GM23338 (cell line): ENCODE measurements around the gene KIF25. TPM values are rescaled to one million over a fixed set of nuclear protein-coding genes. Genes with fewer than 3 reads are reported as not detected.

Experiments
- ATAC-seq: fragments of 200-7000 bp; cut with Tn5 transposase; 3 replicates; pipeline ENCODE4 v1.9.1; 2020
- DNase-seq: peaks from one replicate; pipeline ENCODE4 v3.0.0-alpha.2; 2015; ENCODE audit warnings: low spot score
- H2AFZ ChIP-seq: fragments of 200-600 bp; sonication (generic); 2 replicates; pipeline ENCODE4 v1.8.0; 2016; ENCODE audit warnings: antibody characterized with exemption, mild to moderate bottlenecking, moderate library complexity
- H3F3A ChIP-seq: fragments of 200-600 bp; sonication (generic); replicated peaks from 2 replicates; pipeline ENCODE4 v1.8.0; 2017; ENCODE audit warnings: antibody characterized with exemption, mixed run types, low read depth
- H3K27ac ChIP-seq: fragments of 200-600 bp; sonication (generic); 2 replicates; pipeline ENCODE4 v1.6.1; 2016; ENCODE audit warnings: low read depth
- H3K27me3 ChIP-seq: fragments of 200-600 bp; sonication (generic); 2 replicates; pipeline ENCODE4 v1.8.0; 2016; ENCODE audit warnings: mild to moderate bottlenecking, mixed run types, moderate library complexity; ENCODE audit not compliant: insufficient read depth
- H3K36me3 ChIP-seq: fragments of 200-600 bp; sonication (generic); 2 replicates; pipeline ENCODE4 v1.8.0; 2016; ENCODE audit warnings: mild to moderate bottlenecking; ENCODE audit not compliant: insufficient read depth
- H3K4me1 ChIP-seq: fragments of 200-600 bp; sonication (generic); 2 replicates; pipeline ENCODE4 v1.8.0; 2016; ENCODE audit warnings: mild to moderate bottlenecking, moderate library complexity; ENCODE audit not compliant: insufficient read depth
- H3K4me2 ChIP-seq: fragments of 200-600 bp; sonication (generic); 2 replicates; pipeline ENCODE4 v1.7.1; 2017; ENCODE audit warnings: mixed run types
- H3K4me3 ChIP-seq: fragments of 200-600 bp; sonication (generic); 2 replicates; pipeline ENCODE4 v1.6.1; 2016; ENCODE audit warnings: mixed run types
- H3K79me2 ChIP-seq: fragments of 200-600 bp; sonication (generic); replicated peaks from 2 replicates; pipeline ENCODE4 v1.8.0; 2017; ENCODE audit warnings: mild to moderate bottlenecking; ENCODE audit not compliant: insufficient read depth
- H3K9me2 ChIP-seq: fragments of 200-600 bp; sonication (generic); 2 replicates; pipeline ENCODE4 v1.8.0; 2017; ENCODE audit not compliant: insufficient read depth
- H4K20me1 ChIP-seq: fragments of 200-600 bp; sonication (generic); replicated peaks from 2 replicates; pipeline ENCODE4 v1.8.0; 2017; ENCODE audit warnings: mild to moderate bottlenecking; ENCODE audit not compliant: insufficient read depth
- H3K27ac Mint-ChIP-seq: 2 replicates; pipeline ENCODE4 v1.8.0; 2020; ENCODE audit warnings: inconsistent platforms, mild to moderate bottlenecking, moderate library complexity, mixed read lengths
- H3K27me3 Mint-ChIP-seq: 3 replicates; pipeline ENCODE4 v1.8.0; 2022; ENCODE audit warnings: low read depth, mild to moderate bottlenecking, moderate library complexity, mixed read lengths, inconsistent platforms; ENCODE audit not compliant: insufficient read depth, poor library complexity
- H3K36me3 Mint-ChIP-seq: 3 replicates; pipeline ENCODE4 v1.8.0; 2021; ENCODE audit warnings: low read depth, mild to moderate bottlenecking, inconsistent platforms, moderate library complexity, mixed read lengths
- H3K4me1 Mint-ChIP-seq: 3 replicates; pipeline ENCODE4 v1.8.0; 2020; ENCODE audit warnings: mild to moderate bottlenecking, inconsistent platforms, mixed read lengths
- H3K4me3 Mint-ChIP-seq: 3 replicates; pipeline ENCODE4 v1.8.0; 2021; ENCODE audit warnings: moderate library complexity, mild to moderate bottlenecking, inconsistent platforms, mixed read lengths
- H3K9me3 Mint-ChIP-seq: 3 replicates; pipeline ENCODE4 v1.8.0; 2020; ENCODE audit warnings: moderate library complexity, mild to moderate bottlenecking, inconsistent platforms, mixed read lengths
- CREB1 ChIP-seq: fragments of 250-450 bp; sonication (Bioruptor Pico); IDR thresholded peaks from 2 replicates; pipeline ENCODE4 v1.5.0; 2020; ENCODE audit warnings: low read depth, mild to moderate bottlenecking, moderate library complexity
- EZH2 ChIP-seq: fragments of 200-600 bp; sonication (generic); IDR thresholded peaks from one replicate; pipeline ENCODE4 v1.8.0; 2017; ENCODE audit warnings: antibody characterized with exemption, mild to moderate bottlenecking, low read depth; ENCODE audit not compliant: unreplicated experiment
- EZH2phosphoT487 ChIP-seq: fragments of 200-600 bp; sonication (generic); IDR thresholded peaks from one replicate; pipeline ENCODE4 v1.8.1; 2018; ENCODE audit warnings: antibody characterized with exemption; ENCODE audit not compliant: unreplicated experiment
- JUNB ChIP-seq: IDR thresholded peaks from one replicate; pipeline ENCODE4 v1.6.1; 2016; ENCODE audit warnings: antibody characterized with exemption; ENCODE audit not compliant: unreplicated experiment
- POLR2AphosphoS5 ChIP-seq: IDR thresholded peaks from 2 replicates; pipeline ENCODE4 v1.6.1; 2016; ENCODE audit warnings: antibody characterized with exemption, low read depth
- STAT1 ChIP-seq: IDR thresholded peaks from one replicate; pipeline ENCODE4 v1.6.1; 2016; ENCODE audit warnings: antibody characterized with exemption; ENCODE audit not compliant: unreplicated experiment
- ZNF331 ChIP-seq: fragments of 250-450 bp; sonication (Bioruptor Pico); IDR thresholded peaks from 2 replicates; pipeline ENCODE4 v1.5.0; 2020; ENCODE audit warnings: low read depth, mild to moderate bottlenecking, moderate library complexity
- ZNF462 ChIP-seq: fragments of 250-450 bp; sonication (Bioruptor Pico); IDR thresholded peaks from 2 replicates; pipeline ENCODE4 v1.5.0; 2020; ENCODE audit warnings: mild to moderate bottlenecking, moderate library complexity
- polyA plus RNA-seq: library from polyadenylated mRNA; unstranded; fragments of >200 nt; fragmentation: Nextera tagmentation; extraction: Ambion mirVana; gene quantifications from 2 replicates; pipeline ENCODE4 v1.2.1, GENCODE V29; 2016
- total RNA-seq: library from RNA; depleted of rRNA; stranded (reverse); fragments of >200 nt; shearing (Covaris generic); gene quantifications from 2 replicates; pipeline ENCODE4 v1.2.3, GENCODE V29; 2014

The KIF25 gene
- total and polyA plus RNA-seq, 2 experiments from 2014 or later = 0.69 to 0.76 TPM

GRCh38 chr6:168034537-168034936 lies 37.1 kb downstream of the KIF25 start:
- Mint-ChIP-seq H3K27ac (no peak overlapping the region), H3K4me1 (peaks cover 33% of the 10 kb centered on the region), H3K27me3 (peaks cover 17% of the 10 kb centered on the region), H3K9me3 (peaks cover 37% of the 10 kb centered on the region), H3K4me3 (peak overlapping the region; percentile 53; the same call in 1 of the 3 replicates), H3K36me3 (peaks cover 20% of the 10 kb centered on the region)
- Histone ChIP-seq H3K4me3 (no peak overlapping the region), H3K27me3 (no peaks in the 10 kb centered on the region; the same call in 1 of the 2 replicates), H3K27ac (no peak overlapping the region), H3K36me3 (peaks cover 7% of the 10 kb centered on the region; the same call in 1 of the 2 replicates), H3K9me2 (0 out of 2 replicates have a peak, but pooled peaks cover 4% of the 10 kb centered on the region), H3K4me1 (peaks cover 34% of the 10 kb centered on the region), H4K20me1 (no peaks in the 10 kb centered on the region), H3F3A (peaks cover 13% of the 10 kb centered on the region; the same call in 1 of the 2 replicates), H3K79me2 (no peaks in the 10 kb centered on the region), H3K4me2 (peak overlapping the region; percentile 49; the same call in 1 of the 2 replicates), H2AFZ (no peak overlapping the region)
- ATAC-seq = peak; percentile 23
- TF ChIP-seq EZH2phosphoT487 (no peak), ZNF462 (CRISPR knock-in tag) (no peak)
- DNase-seq = no peak

GRCh38 chr6:168035098-168035660 lies 37.7 kb downstream of the KIF25 start:
- Mint-ChIP-seq H3K27me3 (peaks cover 17% of the 10 kb centered on the region), H3K27ac (no peak overlapping the region), H3K4me3 (peak overlapping the region; percentile 53), H3K36me3 (peaks cover 26% of the 10 kb centered on the region), H3K9me3 (peaks cover 44% of the 10 kb centered on the region), H3K4me1 (peaks cover 33% of the 10 kb centered on the region)
- H3K4me3 ChIP-seq = peak overlapping the region; percentile 46; the same call in 1 of the 2 replicates
- peaks cover 34% of the 10 kb centered on the region for H3K4me1 ChIP-seq
- no peak for TF ChIP-seq POLR2AphosphoS5
- TF ChIP-seq ZNF331 (CRISPR knock-in tag) = no peak
- no peak for TF ChIP-seq JUNB
- no peak for TF ChIP-seq EZH2
- peak; percentile 43; the same call in 1 of the 2 replicates for TF ChIP-seq CREB1 (CRISPR knock-in tag)
- TF ChIP-seq EZH2phosphoT487 = no peak
- no peak for TF ChIP-seq STAT1
- 0 out of 2 replicates have a peak, but pooled peaks cover 4% of the 10 kb centered on the region for H3K9me2 ChIP-seq
- DNase-seq (peak; percentile 94), ATAC-seq (peak; percentile 79)
- no peaks in the 10 kb centered on the region; the same call in 1 of the 2 replicates for H3K27me3 ChIP-seq
- no peaks in the 10 kb centered on the region for H4K20me1 ChIP-seq
- peaks cover 13% of the 10 kb centered on the region; the same call in 1 of the 2 replicates for H3F3A ChIP-seq
- no peaks in the 10 kb centered on the region for H3K79me2 ChIP-seq
- H2AFZ ChIP-seq = peak overlapping the region; percentile 94
- peaks cover 13% of the 10 kb centered on the region; the same call in 1 of the 2 replicates for H3K36me3 ChIP-seq
- H3K4me2 ChIP-seq = peak overlapping the region; percentile 73
- peak overlapping the region; percentile 59; the same call in 1 of the 2 replicates for H3K27ac ChIP-seq
